HEK293 (cell line): ENCODE data around the gene ATP13A3.

Source experiments
- CTCF ChIA-PET: fragments of 350-600 bp; formaldehyde crosslinking; extraction: SDS; loops from one replicate; lab custom pipeline; 2021; ENCODE audit warnings: antibody characterized with exemption; lab: Yijun Ruan, JAX
- POLR2A ChIA-PET: fragments of 300-600 bp; formaldehyde crosslinking; extraction: SDS; loops from one replicate; lab custom pipeline; 2020; ENCODE audit warnings: antibody characterized with exemption, inconsistent platforms; lab: Yijun Ruan, JAX
- H3K27ac ChIP-seq: fragments of 200-500 bp; sonication (Bioruptor generic); 2 replicates; pipeline ENCODE4 v1.5.1; 2014; ENCODE audit warnings: low read depth, low read length, control low read depth, inconsistent platforms; ENCODE audit errors: extremely low read depth
- H3K36me3 ChIP-seq, 2 experiments: fragments of 200-500 bp in 1 of 2; sonication (Bioruptor generic) in 1 of 2; 1 replicate in 1 of 2; 2 replicates in 1 of 2; pipeline ENCODE4 v1.5.1; 2014 to 2017; ENCODE audit warnings: inconsistent platforms in 2 of 2, low read length in 2 of 2; ENCODE audit not compliant: control insufficient read depth in 2 of 2, insufficient read depth in 1 of 2
- H3K4me1 ChIP-seq: fragments of 200-500 bp; sonication (Bioruptor generic); 2 replicates; pipeline ENCODE4 v1.5.1; 2014; ENCODE audit warnings: mild to moderate bottlenecking, low read length, inconsistent platforms; ENCODE audit not compliant: control insufficient read depth, insufficient read depth
- H3K4me3 ChIP-seq: 2 replicates; pipeline ENCODE4 v1.5.1; 2011; ENCODE audit warnings: low read depth, mild to moderate bottlenecking, control low read depth, low read length, moderate library complexity
- H3K9me3 ChIP-seq: fragments of 200-500 bp; sonication (Bioruptor generic); 2 replicates; pipeline ENCODE4 v1.5.1; 2014; ENCODE audit warnings: low read depth, low read length, inconsistent platforms; ENCODE audit not compliant: control insufficient read depth, insufficient read depth
- CTCF ChIP-seq: fragments of 450-650 bp; formaldehyde crosslinking; IDR thresholded peaks from 2 replicates; pipeline ENCODE4 v1.5.1; 2016; ENCODE audit warnings: missing biosample characterization, missing genetic modification characterization
- KLF16 ChIP-seq: fragments of 450-650 bp; formaldehyde crosslinking; IDR thresholded peaks from 2 replicates; pipeline ENCODE4 v1.5.1; 2017; ENCODE audit warnings: missing biosample characterization, missing genetic modification characterization
- MYNN ChIP-seq: fragments of 450-650 bp; formaldehyde crosslinking; IDR thresholded peaks from 2 replicates; pipeline ENCODE4 v1.5.1; 2016; ENCODE audit warnings: missing biosample characterization, missing genetic modification characterization, borderline replicate concordance
- OSR2 ChIP-seq: fragments of 450-650 bp; formaldehyde crosslinking; IDR thresholded peaks from 2 replicates; pipeline ENCODE4 v1.5.1; 2016; ENCODE audit warnings: missing biosample characterization, missing genetic modification characterization
- SCRT1 ChIP-seq: fragments of 450-650 bp; formaldehyde crosslinking; IDR thresholded peaks from 2 replicates; pipeline ENCODE4 v1.5.1; 2016; ENCODE audit warnings: missing biosample characterization, missing genetic modification characterization, borderline replicate concordance
- SCRT2 ChIP-seq: fragments of 450-650 bp; formaldehyde crosslinking; IDR thresholded peaks from 2 replicates; pipeline ENCODE4 v1.5.1; 2016; ENCODE audit warnings: missing biosample characterization, missing genetic modification characterization
- WT1 ChIP-seq: fragments of 450-650 bp; formaldehyde crosslinking; IDR thresholded peaks from 2 replicates; pipeline ENCODE4 v1.5.1; 2016; ENCODE audit warnings: missing biosample characterization, missing genetic modification characterization
- ZBTB6 ChIP-seq: fragments of 450-650 bp; formaldehyde crosslinking; IDR thresholded peaks from 2 replicates; pipeline ENCODE4 v1.5.1; 2017; ENCODE audit warnings: missing biosample characterization, missing genetic modification characterization
- ZFP3 ChIP-seq: fragments of 450-650 bp; formaldehyde crosslinking; IDR thresholded peaks from 2 replicates; pipeline ENCODE4 v1.5.1; 2016; ENCODE audit warnings: low read depth, missing biosample characterization, missing genetic modification characterization
- ZFP69B ChIP-seq: fragments of 450-650 bp; formaldehyde crosslinking; IDR thresholded peaks from 2 replicates; pipeline ENCODE4 v1.5.1; 2016; ENCODE audit warnings: missing biosample characterization, missing genetic modification characterization
- ZNF223 ChIP-seq: fragments of 450-650 bp; formaldehyde crosslinking; IDR thresholded peaks from 2 replicates; pipeline ENCODE4 v1.5.1; 2016; ENCODE audit warnings: missing biosample characterization, missing genetic modification characterization
- ZNF266 ChIP-seq: fragments of 450-650 bp; formaldehyde crosslinking; IDR thresholded peaks from 2 replicates; pipeline ENCODE4 v1.5.1; 2016; ENCODE audit warnings: missing biosample characterization, missing genetic modification characterization, low read depth
- ZNF341 ChIP-seq: fragments of 450-650 bp; formaldehyde crosslinking; IDR thresholded peaks from 2 replicates; pipeline ENCODE4; 2016; ENCODE audit warnings: low read depth, missing biosample characterization, missing genetic modification characterization
- ZNF354C ChIP-seq: fragments of 450-650 bp; formaldehyde crosslinking; IDR thresholded peaks from 2 replicates; pipeline ENCODE4 v1.5.1; 2016; ENCODE audit warnings: missing biosample characterization, missing genetic modification characterization, low read depth, borderline replicate concordance
- ZNF580 ChIP-seq: fragments of 450-650 bp; formaldehyde crosslinking; IDR thresholded peaks from 2 replicates; pipeline ENCODE4 v1.5.1; 2016; ENCODE audit warnings: missing biosample characterization, missing genetic modification characterization

The ATP13A3 gene

DNA sequence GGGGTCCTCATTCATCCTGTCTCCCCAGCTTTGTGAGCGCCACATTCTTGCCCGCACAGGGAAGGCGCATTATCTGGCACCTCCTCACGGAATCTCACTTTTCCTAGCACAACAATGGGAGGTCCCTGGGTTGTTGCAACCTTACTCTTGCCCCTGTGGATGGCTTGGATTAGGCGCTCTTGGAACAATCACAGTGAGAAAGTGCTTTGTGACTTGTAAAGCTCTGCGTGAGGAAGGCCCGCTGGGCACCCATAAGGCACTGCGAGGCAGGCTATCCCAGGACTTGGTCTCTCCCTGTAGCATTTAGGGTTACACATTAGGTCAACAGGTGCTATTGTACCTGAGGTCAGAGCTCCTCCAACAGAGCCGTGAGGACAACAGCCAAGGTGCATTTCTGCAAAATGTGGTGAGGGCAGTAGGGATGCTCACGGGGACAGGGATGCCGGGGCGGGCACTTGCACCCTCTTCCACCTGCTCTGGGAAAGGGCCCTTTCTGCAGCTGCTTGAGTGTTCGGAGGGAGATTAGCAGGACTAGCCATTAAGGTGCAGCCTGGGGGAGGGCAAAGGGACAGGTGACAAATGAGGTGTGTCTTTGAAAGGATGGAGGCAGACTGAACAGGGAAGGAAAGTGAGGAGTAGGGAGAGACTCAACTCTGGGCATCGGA is 103.4 kb downstream of the ATP13A3 start:
- CTCF ChIA-PET, result interaction anchor here (0.6 kb wide), 1 partner anchor 847 kb away, joined by 5 read pairs; no protein-coding TSS in a partner anchor
- H3K4me1 ChIP-seq, result no peaks in the 10 kb centered on the region
- H3K36me3 ChIP-seq, result no peaks in the 10 kb centered on the region
- no peak overlapping the region for H3K27ac ChIP-seq
- TF ChIP-seq ZBTB6 (tag by site-specific recombination), result no peak
- no peak for TF ChIP-seq ZNF341 (tag by site-specific recombination)
- no peak for TF ChIP-seq ZNF266 (tag by site-specific recombination)
- TF ChIP-seq MYNN (tag by site-specific recombination), result no peak
- H3K9me3 ChIP-seq, result no peaks in the 10 kb centered on the region
- POLR2A ChIA-PET, result interaction anchor here (0.7 kb wide), 1 partner anchor 245 kb away, joined by 4 read pairs; no protein-coding TSS in a partner anchor
- H3K4me3 ChIP-seq, result no peak overlapping the region

DNA sequence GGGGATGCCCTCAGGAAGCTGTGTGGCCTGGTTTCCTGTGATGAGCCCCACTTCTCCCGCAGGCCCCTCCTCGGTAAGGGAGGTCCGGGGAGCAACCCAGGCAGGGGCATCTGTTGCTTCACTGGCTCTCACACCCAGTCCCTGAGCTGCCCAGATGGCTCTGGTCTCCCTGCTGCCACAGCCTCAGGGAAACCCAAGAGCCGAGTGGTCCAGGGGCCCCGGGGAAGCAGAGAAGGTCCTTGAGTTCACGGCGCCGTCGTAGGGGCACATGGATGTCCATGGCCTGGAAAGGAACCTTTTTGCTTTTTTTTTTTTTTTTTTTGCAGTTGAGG is 103.9 kb downstream of the ATP13A3 start:
- TF ChIP-seq ZNF223 (tag by site-specific recombination) (no peak), SCRT2 (tag by site-specific recombination) (peak; percentile 53; the same call in 1 of the 2 replicates), SCRT1 (tag by site-specific recombination) (peak; percentile 35; the same call in 1 of the 2 replicates)
- TF ChIP-seq, all 188 proteins: peak for 2
- CTCF ChIA-PET, result interaction anchor here (0.6 kb wide), 1 partner anchor 848 kb away, joined by 5 read pairs; no protein-coding TSS in a partner anchor
- Histone ChIP-seq H3K36me3 (no peaks in the 10 kb centered on the region), H3K27ac (no peak overlapping the region), H3K9me3 (no peaks in the 10 kb centered on the region), H3K4me3 (no peak overlapping the region), H3K4me1 (no peaks in the 10 kb centered on the region)
- POLR2A ChIA-PET, result interaction anchor here (0.7 kb wide), 1 partner anchor 244 kb away, joined by 4 read pairs; no protein-coding TSS in a partner anchor

- no peaks in the 10 kb centered on the region for H3K9me3 ChIP-seq
- no peak overlapping the region for H3K27ac ChIP-seq
- H3K36me3 ChIP-seq, result no peaks in the 10 kb centered on the region
- no peak overlapping the region for H3K4me3 ChIP-seq
- TF ChIP-seq ZNF580 (tag by site-specific recombination), result no peak
- TF ChIP-seq CTCF (tag by site-specific recombination), result no peak
- no peak for TF ChIP-seq ZFP3 (tag by site-specific recombination)
- no peak for TF ChIP-seq OSR2 (tag by site-specific recombination)
- no peak for TF ChIP-seq ZNF354C (tag by site-specific recombination)
- no peak for TF ChIP-seq WT1 (tag by site-specific recombination)
- no peak for TF ChIP-seq ZFP69B (tag by site-specific recombination)
- no peak for TF ChIP-seq KLF16 (tag by site-specific recombination)
- ChIA-PET POLR2A (no interaction called here), CTCF (no interaction called here)
- H3K4me1 ChIP-seq, result no peaks in the 10 kb centered on the region
Measured at GRCh38 chr3:194382196-194382891, 104.5 kb downstream of the ATP13A3 start.
